Dedifferentiated amniotic fluid mesenchymal stem cell (primary cell): ENCODE measurements around the gene NUP50.

ENCODE experiments used
- DNase-seq: peaks from one replicate; pipeline ENCODE4 v3.0.0-alpha.2; 2016; ENCODE audit errors: extremely low spot score

The NUP50 gene, protein sequence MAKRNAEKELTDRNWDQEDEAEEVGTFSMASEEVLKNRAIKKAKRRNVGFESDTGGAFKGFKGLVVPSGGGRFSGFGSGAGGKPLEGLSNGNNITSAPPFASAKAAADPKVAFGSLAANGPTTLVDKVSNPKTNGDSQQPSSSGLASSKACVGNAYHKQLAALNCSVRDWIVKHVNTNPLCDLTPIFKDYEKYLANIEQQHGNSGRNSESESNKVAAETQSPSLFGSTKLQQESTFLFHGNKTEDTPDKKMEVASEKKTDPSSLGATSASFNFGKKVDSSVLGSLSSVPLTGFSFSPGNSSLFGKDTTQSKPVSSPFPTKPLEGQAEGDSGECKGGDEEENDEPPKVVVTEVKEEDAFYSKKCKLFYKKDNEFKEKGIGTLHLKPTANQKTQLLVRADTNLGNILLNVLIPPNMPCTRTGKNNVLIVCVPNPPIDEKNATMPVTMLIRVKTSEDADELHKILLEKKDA

DNA sequence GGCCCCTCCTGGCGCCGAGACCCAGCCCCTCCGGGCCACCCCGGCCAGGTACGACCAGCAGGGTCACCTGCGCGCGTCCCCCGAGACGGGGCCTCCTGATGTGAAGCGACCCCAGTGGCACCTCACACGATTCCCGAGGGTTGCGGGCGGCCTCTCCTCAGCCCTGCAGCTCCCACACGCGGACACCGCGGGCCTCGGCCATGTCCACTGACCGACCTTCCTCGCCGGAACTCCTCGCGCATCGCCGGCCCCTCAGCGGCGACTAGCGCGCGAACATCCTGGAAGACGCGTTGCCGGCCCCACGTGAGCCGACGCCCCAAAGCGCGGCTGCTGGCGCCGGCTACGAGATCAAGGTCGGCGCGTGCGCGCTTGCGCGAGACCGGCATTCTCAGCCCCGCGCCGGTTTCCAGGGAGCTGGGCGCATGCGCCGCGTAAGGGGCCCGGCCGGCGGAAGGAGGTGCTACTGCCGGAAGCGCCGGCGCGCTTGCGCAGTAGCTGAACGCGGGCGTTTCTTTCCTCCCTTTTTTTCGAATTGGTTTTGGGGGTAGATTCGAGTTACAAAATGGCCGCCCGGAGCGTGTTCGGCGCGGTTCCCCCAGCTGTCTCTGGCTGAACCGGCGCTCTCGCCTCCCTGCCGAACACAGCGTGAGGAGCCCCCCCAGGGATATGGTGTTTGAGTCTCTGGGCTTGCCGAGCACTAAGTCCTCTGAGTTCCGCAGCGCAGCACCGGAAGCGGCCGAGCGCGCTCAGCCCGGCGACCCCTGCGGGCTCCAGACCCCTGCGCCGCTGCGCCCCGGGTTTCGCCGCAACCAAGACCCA is at the start of gene NUP50:
TSS of gene NUP50 (plus strand) at position 475 of the 819 bp plus-strand sequence. CDS start 4,253 bp downstream, outside the sequence.
- peak; percentile 92 for DNase-seq

DNA sequence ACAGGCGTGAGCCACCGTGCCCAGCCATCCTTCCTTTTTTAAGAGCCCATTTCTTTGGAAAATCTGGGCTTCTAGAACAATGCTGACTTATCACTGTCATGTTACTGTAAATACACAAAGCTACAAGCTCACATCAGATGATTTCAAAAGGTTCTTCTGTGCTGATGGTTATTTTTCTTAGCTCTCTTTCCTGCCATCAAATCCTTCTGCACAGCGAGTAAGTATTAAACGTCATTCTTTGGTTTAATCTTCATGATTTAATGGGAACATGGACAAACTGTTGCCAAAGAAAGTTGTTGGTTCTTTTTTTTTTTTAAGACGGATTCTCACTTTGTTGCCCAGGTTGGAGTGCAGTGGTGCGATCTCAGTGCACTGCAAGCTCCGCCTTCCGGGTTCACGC is 43.3 kb upstream of the NUP50 start:
- DNase-seq, result no peak

DNA sequence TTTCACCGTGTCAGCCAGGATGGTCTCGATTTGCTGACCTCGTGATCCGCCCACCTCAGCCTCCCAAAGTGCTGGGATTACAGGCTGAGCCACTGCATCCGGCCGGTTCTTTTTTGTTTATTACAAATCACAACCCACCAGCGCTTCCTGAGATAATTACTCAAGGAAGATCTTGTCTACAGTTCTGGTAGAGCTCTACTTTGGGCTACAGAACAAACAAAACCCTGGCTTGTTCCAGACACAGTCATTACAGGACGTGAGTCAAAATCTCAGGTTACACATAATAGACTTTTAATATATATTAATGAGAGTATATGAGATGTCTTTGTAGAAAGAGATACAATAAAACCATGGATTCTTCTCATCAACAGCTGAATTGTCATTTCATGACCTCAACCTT is 42.8 kb upstream of the NUP50 start:
- DNase-seq, result no peak

DNA sequence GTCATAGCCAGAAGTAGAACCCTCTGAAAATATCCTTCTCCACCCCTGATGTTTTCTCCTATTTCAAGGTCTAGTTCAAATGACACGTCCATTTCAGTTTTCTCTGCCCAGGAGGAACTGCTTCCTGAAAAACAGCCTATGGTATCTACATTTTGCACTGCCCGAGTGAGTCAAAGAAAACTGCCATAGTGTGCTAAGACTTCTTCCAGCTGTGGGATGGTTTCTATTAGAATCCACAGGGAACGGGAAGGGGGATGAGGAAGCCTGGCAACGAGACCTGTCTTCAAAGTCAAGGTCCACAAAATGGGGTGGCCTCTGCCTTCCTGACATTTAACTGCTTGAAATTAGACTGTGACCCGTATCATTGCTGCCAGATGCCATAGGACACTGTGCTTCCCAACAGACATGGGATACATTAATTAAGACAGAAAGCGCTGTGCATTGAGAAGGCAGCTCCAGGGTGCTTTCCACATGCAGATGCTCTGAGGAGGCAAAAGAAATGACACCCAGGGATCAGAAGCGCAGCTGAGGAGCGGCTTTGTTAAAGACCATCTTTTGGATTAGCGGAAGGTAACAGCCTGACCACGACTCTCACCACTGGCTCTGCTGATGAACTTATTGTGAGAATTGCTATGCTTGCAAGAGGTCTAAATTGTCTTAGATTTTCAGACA is 39.4 kb upstream of the NUP50 start:
- no peak for DNase-seq

DNA sequence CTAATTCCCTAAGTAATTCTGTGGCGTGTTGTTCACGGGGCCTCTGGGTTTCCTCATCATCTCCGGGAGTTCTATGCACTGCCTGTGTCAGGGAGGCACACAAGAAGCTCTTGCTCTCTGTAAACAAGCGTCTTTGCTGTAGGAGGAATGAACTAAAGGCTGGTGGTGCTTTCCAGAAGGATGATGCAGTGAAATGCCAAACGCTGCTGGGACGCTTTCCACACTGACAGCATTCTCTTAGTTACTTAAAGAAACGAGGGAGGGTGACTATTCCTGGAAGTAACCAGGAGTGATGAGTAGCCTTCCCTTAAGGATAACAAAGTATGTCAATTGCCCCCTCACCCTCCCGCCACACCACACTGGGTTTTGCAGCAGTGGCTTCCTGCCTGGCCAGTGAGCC is 38.5 kb upstream of the NUP50 start:
- peak; percentile 37 for DNase-seq

DNA sequence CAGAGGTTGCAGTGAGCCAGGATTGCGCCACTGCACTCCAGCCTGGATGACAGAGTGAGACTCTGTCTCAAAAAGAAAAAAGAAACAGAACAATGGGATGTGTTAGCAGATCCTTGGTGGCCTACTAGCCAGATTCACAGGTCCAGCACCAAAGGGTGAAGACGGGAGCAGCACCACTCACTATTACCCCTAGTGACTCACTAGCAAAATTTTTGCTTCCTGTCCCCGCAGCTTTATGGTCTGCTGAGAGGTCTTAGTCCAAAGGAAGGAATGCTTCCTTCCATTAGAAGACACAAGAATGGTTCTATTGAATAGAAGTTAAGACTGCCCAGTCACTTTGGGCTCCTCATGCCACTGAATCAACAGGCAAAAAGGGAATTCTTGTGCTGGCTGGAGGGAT is 35.9 kb upstream of the NUP50 start:
- DNase-seq, result no peak

DNA sequence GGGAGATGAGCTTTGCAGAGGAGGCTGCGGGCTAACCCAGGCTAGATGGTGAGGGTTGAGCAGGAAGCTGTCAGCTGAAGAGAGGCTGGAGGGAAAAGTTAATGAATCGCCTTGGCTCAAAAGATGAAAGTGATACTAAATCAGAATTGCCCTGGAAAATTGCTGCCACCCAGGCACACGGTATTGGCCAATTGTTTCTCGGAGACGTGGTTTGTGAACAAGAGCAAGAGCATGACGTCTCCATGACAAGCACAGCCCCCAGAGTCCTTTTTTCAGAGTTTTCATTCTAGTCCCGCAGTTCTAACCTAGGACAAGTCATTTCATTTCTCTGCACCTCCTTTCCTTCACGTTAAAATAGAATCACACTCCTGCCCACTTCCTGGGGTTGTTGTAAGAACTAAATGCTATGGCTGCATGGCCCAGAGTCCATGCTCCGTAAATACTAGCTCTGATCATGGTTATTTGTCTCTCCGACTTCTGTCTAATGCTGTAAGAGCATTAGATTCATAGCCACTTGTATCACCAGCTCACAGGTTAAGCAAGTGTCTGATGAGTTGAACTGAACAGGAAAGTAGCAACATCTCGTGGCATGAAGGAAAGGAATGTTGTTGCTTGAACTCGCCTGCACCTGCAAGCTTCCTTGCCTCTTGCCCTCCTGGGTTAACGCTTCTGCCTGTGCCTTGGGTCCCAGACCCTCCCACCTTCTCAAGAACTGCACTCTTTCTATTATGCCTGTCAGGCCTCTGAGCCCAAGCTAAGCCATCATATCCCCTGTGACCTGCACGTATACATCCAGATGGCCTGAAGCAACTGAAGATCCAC is 33.8 kb upstream of the NUP50 start:
- no peak for DNase-seq

DNA sequence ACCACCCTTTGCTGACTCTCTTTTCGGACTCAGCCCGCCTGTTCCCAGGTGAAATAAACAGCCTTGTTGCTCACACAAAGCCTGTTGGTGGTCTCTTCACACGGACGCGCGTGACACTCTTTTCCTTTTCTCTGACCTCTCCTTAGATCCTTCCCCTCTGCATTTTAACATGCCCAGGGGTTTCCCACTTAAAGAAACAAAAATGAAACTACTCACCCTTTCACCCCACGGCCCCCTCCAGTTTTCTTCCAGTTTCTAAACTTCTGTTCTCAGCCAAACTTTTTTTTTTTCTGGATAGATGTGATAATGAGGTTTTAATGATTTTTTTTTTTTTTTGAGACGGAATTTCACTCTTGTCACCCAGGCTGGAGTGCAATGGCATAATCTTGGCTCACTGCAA is 32.8 kb upstream of the NUP50 start:
- DNase-seq, result no peak

DNA sequence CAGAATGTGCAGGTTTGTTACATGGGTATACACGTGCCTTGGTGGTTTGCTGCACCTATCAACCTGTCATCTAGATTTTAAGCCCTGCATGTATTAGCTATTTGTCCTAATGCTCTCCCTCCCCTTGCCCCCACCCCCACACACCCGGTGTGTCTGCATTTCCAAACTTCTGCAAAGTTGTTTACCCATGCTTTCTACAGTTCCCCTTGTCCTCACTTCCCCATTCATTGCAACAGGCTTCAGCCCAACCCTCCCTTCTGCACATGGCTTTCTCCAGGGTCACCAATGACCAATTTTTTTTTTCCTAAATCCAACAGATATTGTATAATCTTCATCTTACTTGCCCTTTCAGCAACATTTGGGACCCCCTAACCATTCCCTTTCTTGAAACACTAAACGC is 32.0 kb upstream of the NUP50 start:
- DNase-seq, result no peak

DNA sequence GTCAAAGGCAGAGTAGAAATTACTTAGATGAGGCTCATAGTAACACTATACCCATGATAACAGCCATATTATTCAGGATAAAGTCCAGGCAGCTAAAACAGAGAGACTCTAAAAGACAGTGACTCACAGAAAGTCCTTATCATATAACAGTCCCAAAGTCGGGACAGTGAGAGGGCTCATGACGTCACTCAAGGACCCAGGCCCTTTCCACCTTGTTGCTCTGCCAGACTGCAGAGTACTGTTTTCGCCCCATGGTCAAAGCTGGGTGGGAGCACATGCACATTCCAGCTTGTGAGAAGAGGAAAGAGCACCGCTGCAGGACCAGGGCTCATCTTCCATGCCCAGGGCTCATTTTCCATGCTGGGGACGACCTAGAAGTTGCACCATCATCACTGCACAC is 29.4 kb upstream of the NUP50 start:
- DNase-seq, result no peak

DNA sequence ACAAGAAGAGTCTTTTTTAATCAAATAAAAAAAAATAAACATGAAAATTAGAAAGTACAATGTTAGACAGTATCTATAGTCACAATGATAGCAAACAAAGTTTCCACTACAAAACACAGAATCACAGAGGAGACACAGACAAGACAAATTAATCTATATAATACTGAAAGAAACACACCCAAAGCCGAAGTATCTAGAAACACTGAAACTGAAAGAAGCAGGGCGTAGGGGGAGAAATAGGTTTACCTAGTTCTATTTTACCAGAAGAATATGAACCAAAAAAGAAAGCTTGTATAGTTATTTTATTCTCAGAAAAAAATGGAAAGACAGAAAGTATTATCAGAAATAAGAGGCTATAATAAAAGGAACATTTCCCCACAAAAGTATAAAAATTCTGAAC is 27.1 kb upstream of the NUP50 start:
- DNase-seq, result no peak

DNA sequence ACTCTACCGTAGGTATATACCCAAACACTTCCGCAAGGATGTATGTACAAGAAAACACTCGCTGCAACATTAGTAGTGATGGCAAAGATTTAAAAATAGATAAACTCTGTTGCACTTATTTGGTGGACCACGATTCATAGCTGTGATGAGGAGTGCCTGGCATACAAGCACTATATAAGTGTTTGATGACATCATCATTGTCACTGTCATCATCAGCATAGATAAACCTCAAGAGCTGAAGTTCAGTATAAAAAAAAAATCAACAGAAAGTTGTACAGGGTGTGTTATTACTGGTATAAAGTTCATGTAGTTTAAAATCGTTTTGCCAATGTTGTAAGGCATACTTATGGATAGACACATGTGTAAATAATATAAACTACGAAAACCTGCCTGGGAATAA is 24.0 kb upstream of the NUP50 start:
- DNase-seq, result no peak

DNA sequence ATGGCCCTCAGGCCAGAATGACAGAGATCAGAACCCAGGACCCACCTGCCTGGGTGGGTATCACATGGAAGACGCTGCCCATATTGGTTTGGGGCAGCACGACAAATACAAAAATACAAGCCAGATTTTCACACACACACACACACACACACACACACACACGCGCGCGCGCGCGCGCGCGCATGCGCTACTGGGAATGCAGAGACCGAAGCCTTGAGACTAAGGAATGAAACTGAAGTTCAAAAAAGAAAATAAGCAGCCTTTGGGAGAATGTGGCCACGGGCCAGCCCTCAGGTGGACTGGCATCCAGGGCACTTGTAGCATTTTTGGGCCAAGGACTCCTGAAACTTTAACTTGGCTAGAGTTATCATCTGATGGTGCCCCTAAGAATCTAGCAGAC is 21.3 kb upstream of the NUP50 start:
- DNase-seq, result no peak

DNA sequence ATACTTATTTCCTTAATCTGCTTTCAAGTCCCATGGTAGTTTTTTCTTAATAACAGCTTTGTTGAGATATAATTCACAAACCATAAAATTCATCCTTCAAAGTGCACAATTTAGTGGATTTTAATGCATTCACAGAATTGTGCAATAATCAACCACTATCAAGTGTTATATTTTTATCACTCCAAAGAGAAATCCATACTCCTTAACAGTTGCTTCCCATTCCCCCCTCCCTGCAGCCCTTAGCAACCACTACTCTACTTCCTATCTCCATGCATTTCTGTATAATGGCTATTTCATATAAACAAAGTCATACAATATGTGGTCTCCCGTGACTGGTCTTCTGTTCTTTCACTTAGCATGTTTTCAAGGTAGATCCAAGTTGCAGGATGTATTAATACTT is 18.8 kb upstream of the NUP50 start:
- no peak for DNase-seq

DNA sequence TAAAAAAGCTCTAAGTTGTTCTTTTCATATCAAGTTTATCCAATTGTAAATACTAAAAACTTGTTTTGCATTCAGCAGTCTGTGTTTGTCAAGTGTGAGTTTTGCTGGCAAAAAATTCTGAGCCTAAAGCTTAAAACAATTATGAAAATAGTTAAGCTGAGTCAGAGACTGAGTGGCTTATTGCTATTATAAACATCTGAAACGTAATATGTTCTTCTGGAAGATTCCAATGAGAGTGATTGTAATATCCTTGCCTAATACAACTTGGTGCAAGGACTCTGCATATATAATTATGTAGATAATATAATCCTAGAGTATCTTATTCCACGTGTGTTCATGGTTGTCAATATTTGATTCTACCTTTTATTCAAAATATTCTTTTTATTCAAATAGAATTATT is 14.1 kb upstream of the NUP50 start:
- DNase-seq, result no peak

DNA sequence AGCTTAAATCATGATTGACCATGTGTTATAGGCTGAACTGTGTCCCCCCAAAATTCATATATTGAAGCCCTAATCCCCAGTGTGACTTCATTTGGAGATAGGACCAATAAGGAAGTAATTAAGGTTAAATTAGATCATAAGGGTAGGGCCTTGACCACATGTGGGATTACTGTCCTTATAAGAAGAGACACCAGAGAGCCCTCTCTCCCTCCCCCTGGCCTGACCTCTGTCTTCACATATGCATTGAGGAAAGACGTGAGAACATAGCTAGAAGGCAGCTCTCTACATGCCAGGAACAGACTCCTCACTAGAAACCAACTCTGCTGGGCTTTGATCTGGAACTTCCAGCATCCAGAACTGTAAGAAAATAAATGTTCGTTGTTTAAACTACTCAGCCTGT is 13.6 kb upstream of the NUP50 start:
- no peak for DNase-seq

DNA sequence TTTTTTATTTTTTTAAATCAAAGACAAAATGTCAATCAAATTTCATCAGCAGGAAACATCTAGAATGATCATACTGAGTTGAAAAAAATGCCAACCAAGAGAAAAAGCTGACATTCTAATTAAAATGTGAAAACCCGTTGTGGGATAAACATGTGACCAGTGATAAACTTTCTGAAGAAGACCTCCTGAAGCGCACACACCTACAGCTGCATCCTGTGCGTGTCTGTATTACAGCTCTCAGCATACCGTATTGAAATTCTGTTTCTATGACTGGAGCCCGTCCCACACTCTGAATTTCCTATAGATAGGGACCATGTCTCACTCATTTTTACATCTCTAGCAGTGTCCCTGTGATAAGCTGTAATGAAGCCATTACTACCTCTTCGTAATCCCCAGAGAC is 12.2 kb upstream of the NUP50 start:
- DNase-seq, result no peak

DNA sequence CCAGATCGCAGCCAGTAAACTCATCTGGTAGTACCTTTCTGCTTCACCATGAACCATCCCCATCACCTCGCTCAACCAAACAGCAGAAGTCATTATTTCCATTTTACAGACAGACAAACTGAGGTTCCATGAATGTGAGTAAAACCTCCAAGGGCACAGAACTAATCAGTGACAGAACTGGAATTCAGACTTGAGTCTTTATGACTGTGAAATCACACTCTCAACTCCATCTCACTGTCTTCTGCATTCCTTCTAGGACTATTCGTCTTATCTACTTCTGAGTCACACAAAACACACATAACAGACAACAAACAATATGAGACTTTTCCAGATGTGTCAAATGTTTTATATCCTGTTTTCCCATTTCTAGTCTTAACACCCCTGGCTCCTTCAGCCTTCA is 9.3 kb upstream of the NUP50 start:
- DNase-seq, result no peak

DNA sequence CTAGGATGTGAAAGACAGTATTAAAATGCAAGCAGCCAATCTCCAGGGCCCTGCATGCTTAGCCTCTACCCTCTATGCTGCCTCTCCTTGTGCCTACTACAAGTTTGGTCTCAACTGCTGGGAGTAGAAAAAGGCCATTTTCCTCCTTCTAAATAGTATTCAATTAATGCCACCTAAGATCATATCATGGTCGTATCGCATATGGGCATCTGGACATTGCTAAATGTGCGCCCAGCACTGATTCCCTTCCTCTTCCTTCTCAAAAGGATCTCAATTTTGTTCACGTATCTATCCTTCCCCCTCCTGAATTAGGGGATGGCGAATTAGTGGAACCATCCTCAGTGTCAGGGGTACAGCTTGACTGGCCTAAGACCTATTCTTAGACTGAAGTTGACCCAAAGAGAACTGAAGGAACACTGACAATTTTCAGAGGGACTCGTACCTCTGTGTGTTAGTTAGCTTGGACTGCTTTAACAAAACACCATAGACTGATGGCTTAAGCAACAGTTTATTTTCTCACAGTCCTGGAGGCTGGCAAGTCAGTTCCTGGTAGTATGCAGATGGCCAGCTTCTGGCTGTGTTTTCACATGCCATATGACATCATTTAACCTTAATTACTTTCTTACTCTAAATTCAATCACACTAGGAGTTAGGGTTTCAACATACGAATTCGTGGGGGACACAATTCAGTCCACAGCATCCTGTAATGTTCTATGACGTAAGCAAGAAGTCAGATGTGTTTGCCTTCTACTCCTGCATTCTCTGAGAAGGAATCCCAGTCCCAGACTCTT is 8.5 kb upstream of the NUP50 start:
- DNase-seq, result no peak

DNA sequence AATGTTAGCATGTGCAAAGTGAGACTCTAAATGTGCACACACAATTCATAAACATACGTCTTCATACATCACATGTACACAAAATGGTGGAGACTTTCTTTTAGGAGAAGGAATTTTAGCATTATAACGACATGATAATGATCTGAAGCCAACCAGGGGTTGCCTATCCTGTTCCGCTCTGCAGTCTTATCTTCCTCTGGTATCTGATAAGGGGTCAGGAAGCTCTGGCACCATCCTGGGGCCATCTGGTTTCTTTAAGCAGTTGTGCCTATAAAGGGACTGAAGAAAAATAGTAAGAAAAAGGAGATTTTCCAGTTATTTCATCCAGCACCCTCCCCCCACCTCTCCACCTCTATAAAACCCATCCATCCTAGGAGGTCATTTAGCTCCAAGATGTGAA is 5.8 kb upstream of the NUP50 start:
- DNase-seq, result no peak
